Activated CD4-positive, CD25-positive, alpha-beta regulatory T cell treated with anti-CD3 and anti-CD28 coated beads, Interleukin-2, amount 50 U/mL, for 24 hours (primary cell): ENCODE results near the gene MED16.
"Not testable (repeated sequence)": the region's sequence is repeated elsewhere in the genome, so short reads cannot be mapped to it uniquely, and the experiment has no call there.

Experiments used
- ATAC-seq, 2 donors: fragments of 150-1000 bp; cut with Tn5 transposase; one replicate each; pipeline ENCODE4 v1.10.0; 2021; ENCODE audit warnings: mild to moderate bottlenecking in 1 of 2, moderate library complexity in 1 of 2

Gene MED16

DNA sequence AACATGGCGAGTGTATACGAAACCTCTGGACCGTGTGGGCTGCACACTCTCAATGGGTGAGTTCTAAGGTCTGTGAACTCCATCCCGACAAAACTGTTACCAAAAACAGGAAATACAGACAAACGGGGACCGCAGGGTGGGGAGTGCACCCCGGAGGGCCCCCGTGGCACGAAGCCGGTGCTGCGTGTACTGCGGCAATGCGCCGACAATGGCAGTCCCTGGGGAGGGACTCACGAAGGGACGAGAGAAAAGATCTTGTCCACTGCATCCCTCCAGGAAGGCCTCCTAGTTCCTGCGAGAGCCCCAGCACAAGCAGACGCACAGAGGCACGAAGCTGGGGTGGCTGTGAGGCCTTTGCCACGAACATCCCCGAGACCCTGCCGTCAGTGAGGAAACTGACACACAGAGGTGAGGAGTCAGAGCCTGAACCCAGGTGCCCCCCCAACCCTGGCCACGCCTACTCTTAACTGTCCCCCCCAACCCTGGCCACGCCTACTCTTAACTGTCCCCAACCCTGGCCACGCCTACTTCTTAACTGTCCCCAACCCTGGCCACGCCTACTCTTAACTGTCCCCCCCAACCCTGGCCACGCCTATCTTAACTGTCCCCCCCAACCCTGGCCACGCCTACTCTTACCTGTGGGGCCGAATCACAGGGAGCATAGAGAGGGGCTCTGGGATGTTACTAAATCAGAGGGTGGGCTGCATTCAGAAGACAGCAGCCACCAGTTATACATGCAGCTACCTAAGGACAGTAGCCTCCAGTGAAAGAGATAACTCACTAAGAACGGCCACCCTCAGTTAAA lies 4.2 kb downstream of the MED16 start:
- peak; percentile 5 to 22 for ATAC-seq

DNA sequence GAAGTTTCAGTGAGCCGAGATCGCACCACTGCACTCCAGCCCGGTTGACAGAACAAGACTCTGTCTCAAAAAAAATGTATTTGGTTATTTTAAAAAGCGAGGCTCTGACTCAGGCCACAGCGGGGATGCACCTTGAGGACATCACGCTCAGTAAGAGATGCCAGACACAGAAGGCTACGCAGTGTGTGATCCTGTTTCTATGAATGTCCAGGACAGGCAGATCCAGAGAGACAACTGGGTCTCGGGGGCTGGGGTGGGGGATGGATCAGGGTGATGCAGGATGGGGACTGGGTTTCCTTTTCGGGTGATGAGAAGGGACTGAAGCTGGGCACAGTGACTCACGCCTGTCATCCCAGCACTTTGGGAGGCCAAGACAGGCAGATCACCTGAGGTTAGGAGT lies 5.4 kb downstream of the MED16 start:
- no peak for ATAC-seq

DNA sequence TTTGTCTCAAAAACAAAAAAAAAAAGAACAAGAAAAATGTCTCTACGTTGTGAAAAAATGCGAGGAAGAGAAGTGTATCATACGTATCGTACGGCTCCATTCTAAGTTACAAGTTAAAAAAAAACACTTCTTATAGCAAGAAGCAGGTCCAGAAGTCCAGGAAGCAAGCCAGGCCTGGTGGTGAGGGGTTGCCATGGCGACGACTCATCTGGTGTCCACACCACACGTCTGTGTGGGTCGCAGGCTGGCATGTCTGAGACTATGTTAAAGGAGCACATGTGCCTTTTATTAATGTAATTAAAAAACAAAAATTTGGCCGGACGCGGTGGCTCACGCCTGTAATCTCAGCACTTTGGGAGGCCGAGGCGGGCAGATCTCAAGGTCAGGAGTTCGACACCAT lies 5.9 kb downstream of the MED16 start:
- no peak for ATAC-seq

DNA sequence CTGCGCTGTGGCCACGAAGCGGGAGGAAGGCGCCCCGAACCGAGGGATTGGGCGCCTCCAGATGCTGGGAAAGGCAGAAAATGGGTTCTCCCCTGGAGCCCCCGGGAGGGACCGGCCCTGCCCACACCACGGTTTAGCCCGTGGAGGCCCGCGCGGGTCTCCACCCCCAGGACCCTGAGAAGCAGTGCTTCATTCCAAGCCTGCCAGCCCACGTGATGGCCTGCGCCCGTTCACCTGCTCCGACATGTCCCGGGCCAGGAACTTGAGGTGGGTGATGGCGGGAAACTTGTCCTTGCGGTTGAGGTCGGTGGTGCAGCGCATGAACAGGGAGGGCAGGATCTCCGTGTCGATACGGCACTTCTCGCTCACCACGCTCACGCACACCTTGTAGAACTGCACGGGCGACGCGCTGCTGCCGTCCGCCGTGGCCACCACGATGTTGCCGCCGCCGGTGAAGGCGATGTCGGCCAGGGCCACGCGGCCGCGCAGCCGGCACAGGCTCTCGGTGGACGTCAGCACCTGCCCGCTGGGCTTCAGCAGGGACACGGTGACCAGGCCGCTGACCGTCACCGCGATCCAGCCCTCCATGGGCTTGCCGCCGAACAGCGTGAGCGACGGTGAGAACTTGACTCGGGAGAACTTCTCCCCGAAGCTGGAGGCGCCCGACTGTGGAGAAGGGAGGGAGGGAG lies 7.3 kb downstream of the MED16 start:
- ATAC-seq: no peak

DNA sequence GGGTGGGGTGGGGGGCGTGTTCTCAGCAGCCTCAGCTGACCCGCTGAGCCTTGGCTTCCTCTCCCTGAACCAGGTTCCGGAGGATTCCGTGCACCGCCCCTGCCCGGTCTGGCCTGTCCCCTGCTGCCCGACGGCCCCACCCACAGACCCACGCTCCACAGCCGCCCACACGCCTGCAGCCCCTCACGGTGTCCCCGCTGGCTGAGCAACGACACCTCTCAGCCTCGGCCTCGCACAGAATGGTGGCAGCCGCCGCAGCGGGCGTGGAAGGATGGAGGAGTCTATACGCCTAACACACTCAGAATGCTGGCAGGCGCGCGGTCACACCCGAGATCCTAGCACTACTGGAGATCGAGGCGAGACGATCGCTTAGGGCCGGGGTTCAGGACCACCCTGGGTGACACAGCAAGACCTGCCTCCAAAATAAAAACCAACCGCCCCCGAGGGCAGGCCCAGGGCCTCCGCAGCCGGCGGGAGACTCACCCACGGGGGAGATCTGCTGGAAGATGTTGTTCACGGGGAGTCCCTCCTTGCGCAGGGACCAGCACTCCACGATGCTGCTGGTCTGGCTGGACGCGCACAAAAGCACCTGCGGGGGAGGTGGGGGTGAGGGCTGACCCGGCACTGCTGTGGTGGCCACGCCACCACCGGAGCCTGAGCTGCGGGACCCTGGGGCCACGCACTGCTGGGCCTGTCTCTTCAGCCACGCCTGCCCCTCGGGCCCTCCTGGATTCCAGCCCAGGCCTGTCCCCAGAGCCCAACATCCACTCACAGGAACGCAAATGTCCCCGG lies 8.4 kb downstream of the MED16 start:
- ATAC-seq: no peak

DNA sequence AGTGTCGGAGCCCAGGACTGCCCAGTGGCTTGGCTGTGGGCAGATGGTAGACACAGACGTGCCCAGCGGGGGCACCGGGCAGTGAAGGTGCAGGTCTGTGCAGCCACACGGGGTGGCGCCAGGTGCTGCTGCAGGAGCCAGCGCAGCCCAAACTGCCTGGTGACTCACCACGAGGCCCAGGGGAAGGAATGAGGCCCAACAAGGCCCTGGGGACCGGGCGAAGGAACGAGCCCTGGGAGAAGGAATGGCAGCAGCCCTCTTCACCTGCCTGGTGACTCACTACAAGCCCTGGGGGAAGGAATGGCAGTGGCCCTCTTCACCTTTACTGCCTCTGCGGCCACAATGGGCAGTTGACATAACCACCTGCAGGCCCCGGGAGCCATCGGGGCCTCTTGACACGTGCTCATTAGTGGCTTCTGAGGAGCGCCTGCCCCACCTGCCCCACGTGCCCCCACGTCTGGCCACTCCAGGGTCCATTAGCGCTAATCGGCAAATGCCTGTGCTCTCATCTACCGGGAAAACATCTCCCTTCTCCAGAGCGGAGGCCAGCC lies 9.3 kb downstream of the MED16 start:
- no peak for ATAC-seq

DNA sequence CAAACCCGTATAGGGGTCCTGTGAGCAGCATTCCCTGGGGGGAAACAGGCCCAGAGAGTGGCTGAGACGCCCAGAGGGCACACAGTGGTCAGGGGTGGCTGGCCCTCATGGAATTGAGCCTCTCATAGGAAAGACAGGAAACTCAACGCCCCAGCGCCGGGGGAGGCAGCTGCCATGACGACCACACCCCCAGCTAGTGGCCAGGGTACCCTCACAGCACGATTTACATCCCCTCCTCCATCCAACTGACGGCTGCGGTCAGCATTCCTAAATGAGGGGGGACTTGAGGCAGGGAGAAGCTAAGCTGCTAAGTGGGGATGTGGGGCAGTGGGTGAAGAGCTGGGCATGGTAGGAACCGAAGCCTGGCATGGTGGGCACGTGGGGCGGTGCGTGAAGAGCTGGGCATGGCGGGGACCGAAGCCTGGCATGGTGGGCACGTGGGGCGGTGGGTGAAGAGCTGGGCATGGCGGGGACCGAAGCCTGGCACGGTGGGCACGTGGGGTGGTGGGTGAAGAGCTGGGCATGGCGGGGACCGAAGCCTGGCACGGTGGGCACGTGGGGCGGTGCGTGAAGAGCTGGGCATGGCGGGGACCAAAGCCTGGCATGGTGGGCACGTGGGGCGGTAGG lies 10.0 kb downstream of the MED16 start:
- ATAC-seq: no peak

DNA sequence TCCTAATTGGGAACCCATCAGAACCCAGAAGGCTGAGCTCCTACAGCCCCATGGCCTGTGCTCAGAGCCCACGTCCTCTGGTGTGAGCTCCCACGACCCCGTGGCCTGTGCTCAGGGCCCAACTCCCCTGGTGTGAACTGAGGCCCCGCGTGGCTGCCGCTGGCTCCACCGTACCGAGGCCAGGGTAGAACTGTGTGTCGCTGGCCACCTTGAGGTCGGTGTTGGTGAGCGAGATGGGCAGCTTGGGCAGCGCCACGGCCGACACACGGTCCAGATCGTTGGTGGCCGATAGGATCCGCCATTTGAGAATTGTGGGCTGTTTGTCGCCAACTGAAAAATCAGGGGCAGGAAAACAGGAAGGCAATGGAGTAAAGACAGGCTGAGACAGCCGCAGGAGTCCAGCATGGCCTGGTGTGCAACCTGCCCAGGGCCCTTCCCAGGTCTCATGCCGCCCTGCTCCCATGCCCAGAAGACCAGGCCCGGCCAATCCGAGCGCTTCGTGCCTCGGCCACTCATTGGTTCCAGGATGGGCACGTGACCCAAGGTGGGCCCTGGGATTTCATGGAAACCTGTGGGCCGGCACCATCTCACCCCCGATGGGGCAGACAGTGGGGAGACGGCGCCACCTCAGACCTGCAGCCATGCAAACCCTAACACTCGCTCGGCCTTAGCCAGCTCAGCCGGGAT lies 11.5 kb downstream of the MED16 start:
- ATAC-seq: no peak

DNA sequence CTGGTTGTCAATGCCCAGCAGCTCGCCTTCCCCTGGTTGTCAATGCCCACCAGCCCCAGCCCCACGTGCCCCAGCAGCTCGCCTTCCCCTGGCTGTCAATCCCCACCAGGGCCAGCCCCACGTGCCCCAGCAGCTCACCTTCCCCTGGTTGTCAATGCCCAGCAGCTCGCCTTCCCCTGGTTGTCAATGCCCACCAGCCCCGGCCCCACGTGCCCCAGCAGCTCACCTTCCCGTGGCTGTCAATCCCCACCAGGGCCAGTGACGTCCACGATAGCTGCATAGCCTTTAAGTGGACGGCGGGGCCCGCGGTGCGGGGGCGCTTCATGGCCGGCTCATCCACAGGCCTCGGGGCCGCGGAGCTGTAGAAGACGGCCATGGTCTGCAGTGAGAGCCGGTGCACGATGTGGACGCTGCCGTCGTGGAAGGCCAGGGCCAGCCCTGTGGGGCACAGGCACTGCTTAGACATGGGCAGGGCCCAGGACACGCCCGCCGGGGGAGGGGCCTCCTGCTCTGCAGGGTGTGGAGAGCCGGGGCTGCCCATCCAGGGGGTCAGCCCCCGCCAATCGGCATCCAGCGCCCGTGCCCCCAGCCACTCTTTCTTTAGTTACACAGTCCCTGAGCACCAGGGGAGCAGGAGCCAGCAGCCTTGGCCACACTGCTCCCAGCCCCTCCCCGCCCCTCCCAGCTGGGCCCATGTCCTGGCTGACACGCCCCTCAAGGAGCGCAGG lies 13.1 kb downstream of the MED16 start:
- ATAC-seq: no peak

DNA sequence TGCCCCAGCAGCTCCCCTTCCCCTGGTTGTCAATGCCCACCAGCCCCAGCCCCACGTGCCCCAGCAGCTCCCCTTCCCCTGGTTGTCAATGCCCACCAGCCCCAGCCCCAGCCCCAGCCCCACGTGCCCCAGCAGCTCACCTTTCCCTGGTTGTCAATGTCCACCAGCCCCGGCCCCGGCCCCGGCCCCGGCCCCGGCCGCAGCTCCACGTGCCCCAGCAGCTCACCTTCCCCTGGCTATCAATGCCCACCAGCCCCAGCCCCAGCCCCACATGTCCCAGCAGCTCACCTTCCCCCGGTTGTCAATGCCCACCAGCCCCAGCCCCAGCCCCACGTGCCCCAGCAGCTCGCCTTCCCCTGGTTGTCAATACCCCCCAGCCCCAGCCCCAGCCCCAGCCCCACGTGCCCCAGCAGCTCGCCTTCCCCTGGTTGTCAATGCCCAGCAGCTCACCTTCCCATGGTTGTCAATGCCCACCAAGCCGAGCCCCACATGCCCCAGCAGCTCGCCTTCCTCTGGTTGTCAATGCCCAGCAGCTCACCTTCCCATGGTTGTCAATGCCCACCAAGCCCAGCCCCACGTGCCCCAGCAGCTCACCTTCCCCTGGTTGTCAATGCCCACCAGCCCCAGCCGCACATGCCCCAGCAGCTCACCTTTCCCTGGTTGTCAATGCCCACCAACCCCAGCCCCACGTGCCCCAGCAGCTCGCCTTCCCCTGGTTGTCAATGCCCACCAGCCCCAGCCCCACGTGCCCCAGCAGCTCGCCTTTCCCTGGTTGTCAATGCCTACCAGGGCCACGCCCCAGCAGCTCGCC lies 14.0 kb downstream of the MED16 start:
- ATAC-seq: not testable (repeated sequence)

DNA sequence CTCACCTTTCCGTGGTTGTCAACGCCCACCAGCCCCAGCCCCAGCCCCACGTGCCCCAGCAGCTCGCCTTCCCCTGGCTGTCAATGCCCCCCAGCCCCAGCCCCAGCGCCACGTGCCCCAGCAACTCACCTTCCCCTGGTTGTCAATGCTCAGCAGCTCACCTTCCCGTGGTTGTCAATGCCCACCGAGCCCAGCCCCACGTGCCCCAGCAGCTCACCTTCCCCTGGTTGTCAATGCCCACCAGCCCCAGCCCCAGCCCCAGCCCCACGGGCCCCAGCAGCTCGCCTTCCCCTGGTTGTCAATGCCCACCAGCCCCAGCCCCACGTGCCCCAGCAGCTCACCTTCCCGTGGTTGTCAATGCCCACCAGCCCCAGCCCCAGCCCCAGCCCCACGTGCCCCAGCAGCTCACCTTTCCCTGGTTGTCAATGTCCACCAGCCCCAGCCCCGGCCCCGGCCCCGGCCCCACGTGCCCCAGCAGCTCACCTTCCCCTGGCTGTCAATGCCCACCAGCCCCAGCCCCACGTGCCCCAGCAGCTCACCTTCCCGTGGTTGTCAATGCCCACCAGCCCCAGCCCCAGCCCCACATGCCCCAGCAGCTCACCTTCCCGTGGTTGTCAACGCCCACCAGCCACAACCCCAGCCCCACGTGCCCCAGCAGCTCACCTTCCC lies 14.9 kb downstream of the MED16 start:
- not testable (repeated sequence) for ATAC-seq

DNA sequence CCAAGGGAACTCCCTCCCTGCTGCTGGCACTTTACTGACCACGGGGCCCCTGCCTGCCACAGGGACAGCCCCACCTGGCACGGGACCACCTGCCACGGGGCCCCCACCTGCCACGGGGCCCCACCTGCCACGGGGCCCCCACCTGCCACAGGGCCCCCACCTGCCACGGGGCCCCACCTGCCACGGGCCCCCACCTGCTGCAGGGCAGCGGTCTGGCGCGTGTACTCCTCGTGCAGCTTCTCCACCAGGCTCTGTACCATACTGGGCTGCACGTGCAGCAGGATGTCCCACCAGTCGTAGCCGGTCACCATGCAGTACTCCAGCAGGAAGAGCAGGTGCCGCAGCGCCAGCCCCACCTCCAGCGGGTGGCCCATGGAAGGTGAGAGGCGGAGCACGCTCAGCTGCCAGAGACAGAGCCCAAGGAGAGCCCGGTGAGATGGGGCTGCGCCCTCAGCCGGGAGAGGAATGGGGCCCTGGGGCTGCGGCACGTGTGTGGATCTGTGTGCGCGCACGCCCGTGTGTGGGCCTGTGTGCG lies 16.1 kb downstream of the MED16 start:
- no peak for ATAC-seq

DNA sequence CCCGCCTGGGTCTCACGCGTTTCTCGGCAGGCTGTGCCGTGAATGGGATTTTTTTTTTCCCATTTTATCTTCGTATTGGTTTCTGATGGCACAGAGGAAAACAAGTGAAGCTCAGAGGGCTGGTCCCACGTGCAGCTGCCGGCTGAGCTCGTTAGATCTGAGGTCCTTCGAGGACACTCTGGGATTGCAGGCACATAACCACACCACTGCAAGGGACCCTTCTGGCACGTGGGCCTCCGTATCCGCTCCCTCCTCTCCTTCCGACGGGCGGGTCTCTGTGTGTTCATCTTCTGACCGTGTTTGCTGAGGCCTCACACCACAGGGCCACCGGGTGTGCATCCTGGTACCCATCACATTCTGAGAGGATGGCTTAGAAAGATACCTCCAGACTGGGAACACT lies 16.9 kb downstream of the MED16 start:
- ATAC-seq: no peak

DNA sequence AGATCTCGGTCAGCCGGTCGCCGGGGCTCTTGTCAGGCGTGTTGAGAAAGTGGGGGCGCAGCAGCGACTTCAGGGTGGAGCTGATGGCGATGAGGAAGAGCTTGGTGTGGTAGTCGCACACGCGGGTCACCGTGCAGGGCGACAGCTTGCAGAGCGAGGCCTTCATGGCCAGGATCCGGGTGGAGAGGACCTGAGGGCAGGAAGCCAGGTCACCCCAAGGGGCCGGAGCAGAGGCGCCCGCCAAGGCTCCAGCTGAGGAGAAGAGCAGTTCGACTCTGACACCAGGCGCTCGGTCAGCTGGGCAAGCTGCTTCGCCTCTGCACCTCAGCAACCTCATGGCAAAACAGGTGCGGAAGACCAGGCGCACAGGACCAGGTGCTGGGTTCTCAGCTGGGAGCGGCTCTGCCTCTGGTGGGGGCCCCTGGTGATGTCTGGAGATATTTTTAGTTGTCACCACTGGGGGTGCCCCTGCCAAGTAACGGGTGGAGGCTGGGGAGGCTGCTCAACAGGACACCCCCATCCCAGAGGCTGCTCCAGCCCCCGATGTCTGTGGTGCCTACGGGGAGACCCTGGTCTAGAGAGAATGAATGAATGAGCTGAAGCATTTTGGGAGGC lies 17.6 kb downstream of the MED16 start:
- no peak for ATAC-seq

DNA sequence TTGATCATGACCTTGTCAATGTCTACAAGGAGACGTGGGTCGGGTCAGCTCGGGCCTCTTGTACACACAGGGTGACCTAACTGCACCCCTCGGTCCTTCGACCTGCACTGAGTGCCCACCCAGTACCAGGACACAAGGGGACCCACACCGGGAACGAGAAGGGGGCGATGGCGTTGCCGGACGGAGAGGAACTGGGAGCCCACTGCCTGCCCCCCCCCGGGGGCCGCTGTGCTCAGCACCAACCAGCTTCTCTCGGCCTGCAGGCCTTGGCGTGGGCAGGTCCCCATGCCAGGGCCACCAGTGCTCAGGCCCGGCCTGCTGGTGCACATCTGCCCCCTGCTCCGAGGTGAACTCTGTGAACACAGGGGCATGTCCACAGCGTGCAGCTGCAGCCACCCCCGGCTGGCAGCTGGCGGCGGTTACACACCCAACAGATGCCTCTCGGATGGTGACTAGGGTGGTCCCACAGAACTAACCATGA lies 19.4 kb downstream of the MED16 start:
- no peak for ATAC-seq

DNA sequence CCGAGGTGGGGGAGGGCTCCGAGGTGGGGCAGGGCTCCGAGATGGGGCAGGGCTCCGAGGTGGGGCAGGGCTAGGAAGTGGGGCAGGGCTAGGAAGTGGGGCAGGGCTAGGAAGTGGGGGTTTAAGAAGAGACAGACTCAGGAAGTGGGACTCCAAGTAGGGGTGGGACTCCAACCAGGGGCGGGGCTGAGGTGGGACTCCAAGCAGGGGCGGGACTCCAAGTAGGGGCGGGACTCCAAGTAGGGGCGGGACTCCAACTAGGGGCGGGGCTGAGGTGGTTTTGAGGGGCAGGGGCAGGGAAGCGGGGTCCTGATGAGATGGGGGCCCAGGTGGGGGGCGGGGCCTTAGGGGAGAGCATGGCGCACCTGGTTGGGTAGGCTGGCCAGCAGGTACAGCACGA lies 19.9 kb downstream of the MED16 start:
- peak; percentile 50 to 74 for ATAC-seq

DNA sequence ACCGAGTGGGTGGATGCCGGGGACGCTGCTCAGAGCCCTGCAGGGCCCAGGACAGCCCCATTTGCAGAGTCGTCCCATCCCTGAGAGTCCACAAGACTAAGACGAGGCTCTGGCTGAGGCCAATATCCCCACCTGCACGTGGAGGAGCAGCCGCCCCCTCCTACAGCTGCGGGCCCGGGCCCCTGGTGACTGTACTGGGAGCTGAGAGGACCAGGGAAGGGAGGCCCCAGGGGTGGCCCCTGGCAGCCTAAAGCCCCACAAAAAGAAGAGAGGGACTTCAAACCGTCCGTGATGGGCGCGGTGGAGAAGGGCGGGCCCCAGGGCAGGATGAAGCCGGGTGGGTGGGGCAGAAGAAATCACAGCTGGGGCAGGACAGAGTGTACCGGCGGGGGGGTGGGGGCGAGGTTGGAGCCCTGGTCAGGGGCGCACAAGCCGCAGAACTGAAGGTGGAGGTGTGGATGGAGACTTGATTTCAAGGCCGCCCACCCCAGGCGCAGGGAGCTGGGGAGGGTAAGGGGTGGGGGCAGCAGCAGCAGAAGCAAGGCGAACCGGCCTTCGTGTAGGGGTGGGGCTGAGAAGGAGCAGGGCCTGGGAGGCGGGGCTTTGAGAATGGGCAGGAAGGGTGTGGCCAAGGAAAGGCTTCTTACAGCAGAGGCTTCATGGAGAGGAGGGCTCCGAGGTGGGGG lies 20.6 kb downstream of the MED16 start:
- peak; percentile 73 to 82 for ATAC-seq
